Suppressor macrophage (primary cell): ENCODE measurements around the gene TPR.

ENCODE experiments used
- DNase-seq, 4 experiments: peaks; one replicate each; pipeline ENCODE4 v3.0.0-alpha.2; 2020 to 2022

Gene TPR

DNA sequence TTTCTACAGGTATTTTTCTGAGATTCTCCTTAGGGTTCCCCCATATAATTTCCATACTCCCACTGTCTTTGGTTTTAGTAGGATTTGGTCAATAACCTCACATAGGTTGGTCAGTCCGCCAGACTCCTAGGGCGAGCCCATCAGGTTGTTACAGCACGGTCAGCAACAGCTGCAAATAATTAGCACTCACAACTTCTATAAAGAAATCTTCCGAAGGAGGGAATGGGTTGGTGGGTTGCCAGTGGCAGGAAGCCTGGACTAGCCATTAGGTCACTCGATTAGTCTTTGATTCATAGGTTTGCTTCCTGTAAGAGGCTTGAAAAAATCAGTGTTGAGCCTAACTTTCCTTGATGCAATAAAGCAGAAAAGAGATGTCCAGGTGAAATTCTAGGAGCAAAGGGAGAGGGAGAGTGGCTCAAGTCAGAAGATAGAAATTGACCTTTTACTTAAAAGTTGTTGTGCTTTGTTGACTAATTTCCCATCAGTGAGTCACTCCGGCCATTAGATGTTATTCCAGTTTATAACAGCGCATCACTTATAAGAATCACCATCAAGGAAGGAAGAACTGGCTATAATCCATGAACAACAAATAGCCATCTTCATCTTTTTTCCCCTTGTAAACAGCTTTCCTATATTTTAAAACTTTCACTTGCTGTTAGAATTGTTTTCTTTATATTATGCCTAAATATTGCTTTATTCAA, 88.3 kb downstream of the TPR start:
- no peak for DNase-seq

DNA sequence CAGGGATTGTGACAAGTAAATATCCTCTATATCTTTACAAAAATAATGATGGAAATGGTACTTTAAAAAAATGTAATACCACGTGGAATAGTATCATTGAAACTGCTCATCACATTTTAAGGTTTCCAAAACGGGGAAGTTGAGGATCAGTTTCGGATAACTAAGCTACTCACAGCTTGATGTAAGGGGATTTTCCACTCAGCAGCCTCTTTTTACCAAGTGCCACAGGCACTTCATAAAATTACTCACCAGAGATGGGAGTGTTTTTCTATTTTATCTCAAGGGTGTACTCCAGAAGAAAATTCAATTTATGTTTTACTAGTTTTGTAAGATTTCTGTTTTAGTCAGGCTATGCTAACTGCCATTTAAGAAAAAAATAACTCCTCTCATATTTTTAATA, 91.7 kb downstream of the TPR start:
- DNase-seq, result no peak

DNA sequence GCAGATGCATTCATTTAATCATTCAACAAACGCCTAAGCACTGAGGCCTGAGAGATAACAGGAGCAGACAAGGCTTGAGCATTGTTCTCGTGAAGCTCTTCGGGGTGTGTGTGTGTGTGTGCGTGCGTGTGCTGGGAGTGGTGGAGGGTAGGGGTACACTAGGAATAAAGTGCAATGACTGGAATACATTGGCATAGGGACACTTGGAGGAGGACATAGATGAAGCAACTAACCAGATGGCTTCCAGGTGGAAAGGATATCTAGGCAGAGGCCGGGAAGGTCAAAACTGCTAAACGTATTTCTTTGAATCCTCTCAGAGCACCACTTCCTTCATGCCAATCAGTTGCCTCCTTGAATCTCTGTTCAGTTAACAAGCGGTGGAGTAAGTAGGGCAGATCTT, 92.6 kb downstream of the TPR start:
- no peak for DNase-seq

DNA sequence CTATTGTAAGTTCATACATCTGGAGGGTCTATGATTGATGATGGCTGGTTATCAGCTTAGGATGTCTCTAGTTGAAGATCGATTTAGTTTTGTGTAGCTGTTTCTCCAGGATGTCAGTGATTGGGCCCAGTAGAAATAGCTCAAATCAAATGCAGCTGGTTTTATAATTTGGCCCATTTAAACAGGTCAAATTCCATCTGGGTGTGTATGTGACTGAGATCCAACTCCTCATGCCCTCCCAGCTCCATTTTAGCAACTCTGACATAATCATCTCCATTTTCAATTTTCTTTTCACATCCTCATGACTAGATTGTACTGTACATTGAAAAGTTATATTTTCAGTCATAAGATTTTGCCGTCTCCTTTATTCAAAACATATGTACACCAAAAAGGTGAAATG, 99.2 kb downstream of the TPR start:
- DNase-seq, result no peak

DNA sequence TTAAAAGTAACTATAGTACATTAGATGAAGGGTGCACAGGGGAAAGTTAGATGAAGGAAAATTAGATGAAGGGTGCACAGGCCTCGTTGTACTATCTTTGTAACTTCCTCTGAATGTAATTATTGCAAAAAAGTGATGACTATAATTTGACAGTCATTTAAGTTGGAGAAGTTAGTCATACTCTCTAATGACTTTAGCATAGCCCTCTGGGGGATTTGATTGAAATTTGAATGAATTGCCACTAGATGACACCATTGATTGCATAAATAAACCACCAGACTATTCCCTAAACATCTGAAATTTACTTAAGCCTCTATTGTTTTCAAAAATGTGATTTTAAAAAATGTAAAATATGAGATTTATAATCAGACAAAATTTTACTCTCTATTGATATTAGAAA, 102.6 kb downstream of the TPR start:
- peak in 2 of 4 experiments; percentile 2 to 14 for DNase-seq

DNA sequence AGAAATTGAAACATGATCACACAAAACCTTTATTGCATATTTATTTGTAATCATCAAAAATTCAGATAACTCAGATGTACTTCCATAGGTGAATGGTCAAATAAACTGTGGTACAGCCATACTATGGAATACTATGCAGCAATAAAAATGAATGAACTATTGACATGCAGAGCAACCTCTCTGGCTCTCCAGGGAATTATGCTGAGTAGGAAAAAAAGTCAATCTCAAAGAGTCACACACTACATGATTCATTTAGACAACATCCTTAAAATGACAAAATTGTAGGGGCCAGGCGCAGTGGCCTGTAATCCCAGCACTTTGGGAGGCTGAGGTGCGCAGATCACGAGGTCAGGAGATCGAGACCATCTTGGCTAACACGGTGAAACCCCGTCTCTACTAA, 104.0 kb downstream of the TPR start:
- no peak for DNase-seq
